HCEC 1CT (cell line): ENCODE measurements around the gene LGI4.

Experiments
- DNase-seq: peaks from one replicate; pipeline ENCODE4 v3.0.0-alpha.2; 2017

The LGI4 gene

GRCh38 chr19:35134601-35135242, at the start of gene LGI4:
LGI4 (minus strand) TSS chr19:35135059; CDS start chr19:35134680, 379 bp downstream.
- DNase-seq, result no peak

GRCh38 chr19:35184267-35184666, 49.4 kb upstream of the LGI4 start:
- no peak for DNase-seq

- DNase-seq, result no peak
Measured at GRCh38 chr19:35181387-35181786, 46.5 kb upstream of the LGI4 start.

GRCh38 chr19:35179830-35180229, 45.0 kb upstream of the LGI4 start:
- DNase-seq, result no peak

GRCh38 chr19:35178701-35179100, 43.8 kb upstream of the LGI4 start:
- DNase-seq, result no peak

GRCh38 chr19:35177377-35178274, 42.8 kb upstream of the LGI4 start:
- no peak for DNase-seq

- DNase-seq, result no peak
Measured at GRCh38 chr19:35176181-35176570, 41.3 kb upstream of the LGI4 start.

GRCh38 chr19:35174226-35174625, 39.4 kb upstream of the LGI4 start:
- no peak for DNase-seq

GRCh38 chr19:35171730-35172129, 36.9 kb upstream of the LGI4 start:
- DNase-seq, result no peak

GRCh38 chr19:35170359-35171061, 35.7 kb upstream of the LGI4 start:
- no peak for DNase-seq

- DNase-seq, result no peak
Measured at GRCh38 chr19:35169221-35169995, 34.5 kb upstream of the LGI4 start.

- DNase-seq, result no peak
Measured at GRCh38 chr19:35168196-35168595, 33.3 kb upstream of the LGI4 start.

- no peak for DNase-seq
Measured at GRCh38 chr19:35167251-35168119, 32.6 kb upstream of the LGI4 start.

GRCh38 chr19:35166100-35167063, 31.5 kb upstream of the LGI4 start:
- DNase-seq, result no peak

GRCh38 chr19:35165200-35166058, 30.6 kb upstream of the LGI4 start:
- DNase-seq, result no peak

- no peak for DNase-seq
Measured at GRCh38 chr19:35164418-35164817, 29.6 kb upstream of the LGI4 start.

- DNase-seq, result no peak
Measured at GRCh38 chr19:35162471-35163326, 27.8 kb upstream of the LGI4 start.

- DNase-seq, result no peak
Measured at GRCh38 chr19:35161434-35161743, 26.5 kb upstream of the LGI4 start.
